Activated effector memory CD4-positive, alpha-beta T cell treated with Interleukin-2 at 50 U/mL for 16 hours (primary cell): ENCODE measurements around the gene PNKP.

Source experiments
- DNase-seq: peaks from one replicate; pipeline ENCODE4 v3.0.0-alpha.2; 2020

Gene PNKP

GRCh38 chr19:49889687-49890348 is 22.4 kb upstream of the PNKP start:
- peak; percentile 65 for DNase-seq

- no peak for DNase-seq
Measured at GRCh38 chr19:49889038-49889686, 21.8 kb upstream of the PNKP start.

- DNase-seq, result no peak
Measured at GRCh38 chr19:49888510-49888824, 21.1 kb upstream of the PNKP start.

GRCh38 chr19:49887665-49888509 is 20.5 kb upstream of the PNKP start:
- DNase-seq, result no peak

DNA sequence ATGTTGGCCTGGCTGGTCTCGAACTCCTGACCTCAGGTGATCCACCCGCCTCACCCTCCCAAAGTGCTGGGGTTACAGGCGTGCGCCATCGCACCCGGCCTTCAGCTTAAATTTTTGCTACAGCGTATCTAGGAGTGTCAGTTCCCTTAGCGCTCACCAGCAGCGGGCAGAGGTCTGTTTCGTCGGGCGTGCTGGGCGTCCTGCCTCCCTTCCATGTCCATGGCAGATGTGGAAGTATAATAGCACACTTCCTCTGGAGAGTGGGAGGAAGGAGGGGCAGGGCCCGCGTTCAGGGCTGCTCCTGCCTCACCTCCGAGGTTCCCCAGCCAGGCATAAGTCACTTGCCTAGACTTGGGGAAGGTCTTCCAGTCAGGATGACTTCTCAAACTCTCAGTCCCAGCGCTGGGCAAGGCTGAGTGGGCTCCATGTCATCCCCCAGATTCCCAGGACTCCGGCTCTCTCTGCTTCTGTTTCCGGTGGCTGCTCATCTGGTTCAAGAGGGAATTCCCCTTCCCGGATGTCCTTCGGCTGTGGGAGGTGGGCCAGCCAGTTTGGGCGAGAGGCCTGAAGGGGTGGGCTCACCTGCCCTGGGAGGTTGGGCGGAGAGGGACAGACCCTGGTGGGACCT is 19.8 kb upstream of the PNKP start:
- no peak for DNase-seq

DNA sequence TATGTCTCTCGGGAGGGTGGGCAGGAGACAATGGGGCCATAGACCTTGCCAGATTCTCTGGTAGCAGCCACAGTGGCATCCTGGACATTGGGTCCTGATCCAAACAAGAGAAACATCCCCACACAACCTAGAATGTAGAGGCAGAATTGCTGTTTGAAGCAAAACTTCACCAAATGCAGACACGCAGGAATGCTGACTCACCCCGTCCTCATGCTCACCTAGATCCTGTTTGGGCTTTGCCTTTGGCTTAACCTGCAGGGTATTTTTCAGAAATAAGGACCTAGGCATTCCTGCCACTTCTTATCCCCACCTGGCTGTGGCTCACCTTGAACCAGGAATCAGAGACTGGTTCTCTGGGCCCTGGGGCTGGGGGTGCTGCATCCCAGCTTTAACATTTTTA is 17.4 kb upstream of the PNKP start:
- DNase-seq, result no peak

- no peak for DNase-seq
Measured at GRCh38 chr19:49884109-49884508, 16.7 kb upstream of the PNKP start.

GRCh38 chr19:49883094-49883493 is 15.7 kb upstream of the PNKP start:
- DNase-seq, result no peak

GRCh38 chr19:49882643-49883042 is 15.3 kb upstream of the PNKP start:
- no peak for DNase-seq

DNA sequence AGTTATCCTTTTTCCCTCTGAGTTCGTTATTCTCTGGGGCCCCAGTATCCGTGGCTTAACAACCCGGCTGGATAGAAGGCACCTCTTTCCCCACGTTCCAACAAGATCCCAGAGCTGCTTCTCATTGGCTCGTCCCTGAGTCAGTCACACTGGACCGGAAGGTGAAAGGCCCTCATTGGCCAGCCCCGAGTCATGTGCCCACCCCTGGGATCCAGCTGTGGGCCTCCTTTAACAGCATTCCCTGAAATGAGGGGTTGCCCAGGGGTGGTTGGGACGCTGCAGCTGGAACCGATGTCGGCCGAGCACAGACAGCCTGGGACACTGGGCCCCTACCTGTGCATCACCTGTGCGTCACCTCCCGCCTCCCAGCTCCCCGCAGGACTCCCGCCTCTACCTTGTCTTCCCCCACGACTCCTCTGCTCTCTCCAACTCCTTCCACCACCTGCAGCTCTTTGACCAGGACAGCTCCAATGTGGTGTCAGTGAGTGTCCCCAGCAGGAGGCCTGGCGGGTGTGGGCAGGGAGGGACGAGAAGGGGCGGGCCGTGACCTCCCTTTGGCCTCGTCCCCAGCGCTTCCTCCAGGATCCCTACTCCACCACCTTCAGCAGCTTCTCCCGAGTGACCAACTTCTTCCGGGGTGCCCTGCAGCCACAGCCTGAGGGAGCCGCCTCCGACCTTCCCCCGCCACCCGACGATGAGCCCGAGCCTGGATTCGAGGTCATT is 14.5 kb upstream of the PNKP start:
- DNase-seq, result no peak

DNA sequence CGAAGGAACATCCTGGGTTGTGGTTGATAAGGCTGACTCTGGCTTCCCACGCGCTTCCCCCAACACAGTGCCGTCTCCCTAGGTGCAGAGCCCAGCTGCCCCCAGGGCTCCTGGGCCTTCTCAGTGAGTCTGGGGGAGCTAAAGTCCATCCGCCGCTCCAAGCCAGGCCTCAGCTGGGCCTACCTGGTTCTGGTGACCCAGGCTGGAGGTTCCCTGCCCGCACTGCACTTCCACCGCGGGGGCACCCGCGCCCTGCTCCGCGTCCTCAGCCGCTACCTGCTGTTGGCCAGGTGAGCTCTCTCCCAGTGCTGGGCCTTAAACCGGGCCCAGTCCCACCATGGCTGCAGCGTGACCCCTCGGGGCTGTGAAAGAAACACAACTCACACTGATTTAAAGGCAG is 13.8 kb upstream of the PNKP start:
- no peak for DNase-seq

GRCh38 chr19:49880162-49880869 is 12.9 kb upstream of the PNKP start:
- no peak for DNase-seq

GRCh38 chr19:49879243-49879963 is 12.0 kb upstream of the PNKP start:
- DNase-seq, result no peak

- no peak for DNase-seq
Measured at GRCh38 chr19:49878744-49879070, 11.3 kb upstream of the PNKP start.

DNA sequence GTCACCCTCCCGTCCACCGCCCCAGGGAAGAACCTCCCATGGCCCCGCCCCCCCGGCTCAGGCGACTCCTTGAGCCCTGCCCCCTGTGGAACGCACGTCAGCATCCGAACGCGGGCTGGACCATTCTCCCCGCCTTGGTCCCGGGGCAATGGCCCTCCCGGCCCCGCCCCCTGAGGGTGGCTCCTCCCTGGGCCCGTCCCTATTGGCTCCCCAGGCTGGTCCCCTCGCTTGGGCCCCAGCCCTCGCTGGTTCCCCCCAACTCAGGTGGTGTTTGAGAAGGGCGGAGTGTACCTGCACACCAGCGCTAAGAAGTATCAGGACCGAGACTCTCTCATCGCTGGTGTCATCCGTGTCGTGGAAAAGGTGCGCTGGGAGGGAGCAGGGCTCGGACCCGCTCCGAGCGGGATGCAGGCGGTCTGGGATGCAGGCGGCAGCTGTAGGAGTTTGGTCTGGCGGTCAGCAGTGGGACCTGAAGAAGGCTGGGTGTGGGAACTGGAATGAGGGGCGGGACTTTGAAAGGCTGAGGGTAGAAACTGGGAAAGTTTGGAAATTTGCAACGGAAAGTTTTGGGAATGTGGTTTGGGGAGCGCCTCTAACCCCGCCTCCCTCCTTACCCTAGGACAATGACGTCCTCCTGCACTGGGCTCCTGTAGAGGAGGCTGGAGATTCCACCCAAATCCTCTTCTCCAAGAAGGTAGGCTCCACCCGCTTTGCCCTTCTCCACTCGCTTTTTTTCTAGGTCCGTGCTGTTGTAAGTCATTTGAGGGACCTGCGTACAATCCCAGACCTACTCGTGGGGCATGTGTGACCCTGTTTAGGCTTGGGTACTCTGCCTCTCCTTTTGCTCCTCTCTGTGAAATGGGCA is 10.7 kb upstream of the PNKP start:
- DNase-seq, result peak; percentile 96

DNA sequence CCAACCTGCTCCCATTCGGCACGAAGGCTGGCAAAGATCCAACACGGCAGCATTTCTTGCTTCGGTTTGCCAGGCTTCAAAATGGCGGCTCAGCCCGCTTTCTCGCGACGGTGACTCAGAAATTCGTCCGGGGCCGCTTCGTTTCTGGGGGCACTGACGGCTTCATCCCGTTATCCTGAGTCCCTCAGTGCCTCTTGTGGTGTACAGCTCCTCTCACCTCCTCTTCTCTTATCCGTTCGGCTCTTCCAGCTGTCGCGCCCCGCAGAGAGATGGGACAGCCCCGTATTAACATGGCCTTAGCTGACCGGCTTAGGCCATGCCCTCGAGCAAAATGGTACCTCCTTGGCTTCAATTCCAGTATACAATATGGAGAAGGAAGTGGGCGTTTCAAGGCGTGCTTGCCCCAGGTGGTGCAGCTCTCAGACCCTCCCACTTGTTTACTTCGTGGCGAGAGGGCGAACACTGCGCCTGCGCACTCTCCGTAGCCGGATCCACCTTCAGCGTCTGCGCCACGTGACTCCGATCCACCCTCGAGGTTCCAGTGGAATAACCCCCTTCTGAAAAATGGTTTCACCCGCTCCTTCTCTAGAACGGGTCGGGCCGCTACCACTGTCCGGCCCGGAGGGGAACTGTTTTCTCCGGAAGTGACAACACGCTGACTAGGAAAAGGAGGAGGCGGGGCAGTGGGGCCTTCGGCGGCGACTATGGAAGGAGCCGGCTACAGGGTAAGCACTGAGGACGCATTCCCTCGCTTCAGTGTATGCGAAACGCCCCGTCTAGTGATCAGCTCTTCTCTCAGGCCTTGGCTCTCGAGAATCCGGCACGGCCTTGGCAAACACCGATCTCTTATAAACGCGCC is 9.9 kb upstream of the PNKP start, which contains the start of the genes AKT1S1 and TBC1D17:
TSS of gene AKT1S1 (minus strand) at position 336 of the 859 bp plus-strand sequence. CDS start 4,060 bp downstream, outside the sequence.
TSS of gene TBC1D17 (plus strand) at position 683 of the 859 bp plus-strand sequence. CDS start at position 705, 22 bp downstream.
- DNase-seq, result peak; percentile 98

- peak; percentile 98 for DNase-seq
Measured at GRCh38 chr19:49876422-49877019, 9.1 kb upstream of the PNKP start.

- peak; percentile 48 for DNase-seq
Measured at GRCh38 chr19:49875857-49876421, 8.6 kb upstream of the PNKP start.

DNA sequence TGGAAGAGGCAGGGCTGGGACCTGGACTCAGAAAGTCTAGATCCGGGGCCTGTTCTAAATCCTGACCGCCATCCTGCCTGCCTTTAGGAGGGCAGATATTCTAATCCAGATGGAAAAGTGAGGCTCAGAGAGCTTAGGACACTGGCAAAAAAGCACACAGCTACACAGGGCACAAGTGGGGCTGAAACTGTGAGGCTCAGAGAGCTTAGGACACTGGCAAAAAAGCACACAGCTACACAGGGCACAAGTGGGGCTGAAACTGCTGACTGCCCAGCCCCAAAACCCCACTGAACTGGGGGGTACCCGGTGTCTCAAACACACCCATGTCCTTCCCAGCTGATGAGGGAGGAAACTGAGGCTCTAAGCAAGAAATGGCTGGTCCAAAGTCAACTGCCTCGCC is 7.8 kb upstream of the PNKP start:
- no peak for DNase-seq
